IMR-90 (cell line): Measurements from ENCODE around the gene SEBOX. TPM values are rescaled to one million over a fixed set of nuclear protein-coding genes. Genes with fewer than 3 reads are reported as not detected.

Source experiments
- ATAC-seq: fragments of 200-7000 bp; cut with Tn5 transposase; 2 replicates; pipeline ENCODE4 v1.9.1; 2020; ENCODE audit warnings: low read depth, mild to moderate bottlenecking, moderate library complexity
- BruUV-seq: library from RNA; stranded (reverse); fragments of 400-500 nt; replicated peaks from 2 replicates; lab custom pipeline; 2021; lab: Mats Ljungman, UMichigan
- CTCF ChIA-PET: fragments of 300-600 bp; formaldehyde crosslinking; extraction: SDS; loops from one replicate; lab custom pipeline; 2021; ENCODE audit warnings: antibody characterized with exemption; lab: Yijun Ruan, JAX
- POLR2A ChIA-PET: fragments of 300-600 bp; sonication (Branson Sonifier 250); formaldehyde crosslinking; loops from one replicate; lab custom pipeline; 2022; ENCODE audit warnings: antibody characterized with exemption; ENCODE audit not compliant: unreplicated experiment; lab: Charles Lee
- DNase-seq: peaks from one replicate; pipeline ENCODE4 v3.0.0; 2013
- H2AFZ ChIP-seq: replicated peaks from 2 replicates; pipeline ENCODE3; 2013; ENCODE audit warnings: low read length, mild to moderate bottlenecking; ENCODE audit not compliant: poor library complexity
- H2AK5ac ChIP-seq: 2 replicates; pipeline ENCODE4 v1.6.1; 2013; ENCODE audit warnings: low read depth, low read length, inconsistent platforms
- H2AK9ac ChIP-seq: replicated peaks from 2 replicates; pipeline ENCODE3; 2013; ENCODE audit warnings: mild to moderate bottlenecking, low read depth, low read length, moderate library complexity; ENCODE audit not compliant: poor library complexity
- H2BK120ac ChIP-seq: 2 replicates; pipeline ENCODE4 v1.6.1; 2013; ENCODE audit warnings: low read depth, low read length, inconsistent platforms
- H2BK15ac ChIP-seq: 3 replicates; pipeline ENCODE4 v1.6.1; 2013; ENCODE audit warnings: low read depth, low read length, inconsistent platforms
- H2BK20ac ChIP-seq: 2 replicates; pipeline ENCODE4 v1.6.1; 2013; ENCODE audit warnings: low read depth, mild to moderate bottlenecking, inconsistent platforms, low read length, moderate library complexity
- H2BK5ac ChIP-seq: 2 replicates; pipeline ENCODE4 v1.6.1; 2013; ENCODE audit warnings: mild to moderate bottlenecking, low read depth, low read length, inconsistent platforms; ENCODE audit not compliant: poor library complexity, severe bottlenecking
- H3K14ac ChIP-seq: replicated peaks from 2 replicates; pipeline ENCODE4 v1.6.1; 2013; ENCODE audit warnings: low read depth, low read length, inconsistent platforms
- H3K18ac ChIP-seq: 2 replicates; pipeline ENCODE4 v1.6.1; 2013; ENCODE audit warnings: low read depth, low read length, control low read depth
- H3K23ac ChIP-seq: 2 replicates; pipeline ENCODE4 v1.6.1; 2013; ENCODE audit warnings: low read depth, low read length, inconsistent platforms
- H3K27ac ChIP-seq: 2 replicates; pipeline ENCODE4 v1.5.1; 2013; ENCODE audit warnings: mild to moderate bottlenecking, control low read depth, low read length; ENCODE audit not compliant: insufficient read depth
- H3K27me3 ChIP-seq: 2 replicates; pipeline ENCODE4 v1.6.1; 2013; ENCODE audit warnings: low read length; ENCODE audit not compliant: control insufficient read depth, insufficient read depth
- H3K36me3 ChIP-seq: 2 replicates; pipeline ENCODE4 v1.6.1; 2013; ENCODE audit warnings: low read length, mixed read lengths; ENCODE audit not compliant: control insufficient read depth, insufficient read depth
- H3K4ac ChIP-seq: 2 replicates; pipeline ENCODE4 v1.6.1; 2013; ENCODE audit warnings: low read depth, low read length, inconsistent platforms
- H3K4me1 ChIP-seq: 2 replicates; pipeline ENCODE4 v1.6.1; 2013; ENCODE audit warnings: low read length, mixed read lengths; ENCODE audit not compliant: control insufficient read depth, insufficient read depth
- H3K4me2 ChIP-seq: 2 replicates; pipeline ENCODE4 v1.6.1; 2013; ENCODE audit warnings: low read depth, mild to moderate bottlenecking, control low read depth, low read length, moderate library complexity
- H3K4me3 ChIP-seq: 2 replicates; pipeline ENCODE4 v1.5.1; 2013; ENCODE audit warnings: low read depth, mild to moderate bottlenecking, control low read depth, low read length, moderate library complexity; ENCODE audit not compliant: insufficient read depth
- H3K56ac ChIP-seq: 2 replicates; pipeline ENCODE4 v1.6.1; 2013; ENCODE audit warnings: low read length, inconsistent platforms; ENCODE audit not compliant: insufficient read depth; ENCODE audit errors: extremely low read depth
- H3K79me1 ChIP-seq, 2 experiments: 2 replicates each; pipeline ENCODE4 v1.6.1; 2013; ENCODE audit warnings: low read length in 2 of 2, inconsistent platforms in 1 of 2, low read depth in 1 of 2
- H3K9ac ChIP-seq: 2 replicates; pipeline ENCODE4 v1.6.1; 2013; ENCODE audit warnings: low read depth, low read length, control low read depth
- H3K9me1 ChIP-seq: 2 replicates; pipeline ENCODE4 v1.6.1; 2013; ENCODE audit warnings: low read length, inconsistent platforms; ENCODE audit not compliant: insufficient read depth
- H3K9me3 ChIP-seq: 2 replicates; pipeline ENCODE4 v1.6.1; 2013; ENCODE audit warnings: low read length; ENCODE audit not compliant: control insufficient read depth, insufficient read depth
- H4K20me1 ChIP-seq: 2 replicates; pipeline ENCODE4 v1.6.1; 2013; ENCODE audit warnings: low read length, inconsistent platforms; ENCODE audit not compliant: insufficient read depth
- H4K5ac ChIP-seq: 2 replicates; pipeline ENCODE4 v1.6.1; 2013; ENCODE audit warnings: mild to moderate bottlenecking, low read depth, low read length, control low read depth
- H4K8ac ChIP-seq, 2 experiments: 2 replicates each; pipeline ENCODE4 v1.6.1; 2013; ENCODE audit warnings: low read depth in 2 of 2, low read length in 2 of 2, control low read depth in 1 of 2, inconsistent platforms in 1 of 2
- H4K91ac ChIP-seq: 2 replicates; pipeline ENCODE4 v1.6.1; 2013; ENCODE audit warnings: low read depth, low read length, inconsistent platforms; ENCODE audit not compliant: insufficient read depth
- BHLHE40 ChIP-seq: fragments of 150-350 bp; IDR thresholded peaks from 2 replicates; pipeline ENCODE4 v1.6.1; 2016; ENCODE audit warnings: mild to moderate bottlenecking, low read depth, low read length
- CTCF ChIP-seq: conservative IDR thresholded peaks from 2 replicates; pipeline ENCODE4 v1.5.1; 2012; ENCODE audit warnings: mild to moderate bottlenecking, low read depth, low read length, improper control_type of control experiment
- FOS ChIP-seq: fragments of 150-350 bp; IDR thresholded peaks from 2 replicates; pipeline ENCODE4 v1.6.1; 2016; ENCODE audit warnings: low read depth, low read length
- MXI1 ChIP-seq: IDR thresholded peaks from 2 replicates; pipeline ENCODE4 v1.6.1; 2012; ENCODE audit warnings: low read depth, mild to moderate bottlenecking, low read length, moderate library complexity, borderline replicate concordance
- POLR2A ChIP-seq: IDR thresholded peaks from 2 replicates; pipeline ENCODE4 v1.6.1; 2012; ENCODE audit warnings: mild to moderate bottlenecking, low read depth, low read length
- RAD21 ChIP-seq: IDR thresholded peaks from 2 replicates; pipeline ENCODE4 v1.6.1; 2012; ENCODE audit warnings: low read length, improper control_type of control experiment
- RCOR1 ChIP-seq: IDR thresholded peaks from 2 replicates; pipeline ENCODE4 v1.6.1; 2012; ENCODE audit warnings: mild to moderate bottlenecking, low read length, improper control_type of control experiment; ENCODE audit not compliant: insufficient replicate concordance
- RFX5 ChIP-seq: IDR thresholded peaks from 2 replicates; pipeline ENCODE4 v1.8.0; 2012; ENCODE audit warnings: low read depth, mild to moderate bottlenecking, low read length, moderate library complexity
- SMC3 ChIP-seq: fragments of 150-350 bp; IDR thresholded peaks from 2 replicates; pipeline ENCODE4 v1.6.1; 2016; ENCODE audit warnings: low read depth, mild to moderate bottlenecking, antibody characterized with exemption, low read length, moderate library complexity
- USF2 ChIP-seq: fragments of 150-350 bp; IDR thresholded peaks from 2 replicates; pipeline ENCODE4 v1.6.1; 2017; ENCODE audit warnings: mild to moderate bottlenecking, antibody characterized with exemption, low read length, low read depth
- WGBS, 2 experiments: methylation state at CpG; one replicate each; pipeline versions ENCODE4 v1.1.5 to v1.1.7; 2013; ENCODE audit warnings: missing lambda C conversion rate in 2 of 2; ENCODE audit not compliant: insufficient read length in 1 of 2; ENCODE audit errors: extremely low coverage in 2 of 2; 5-methylcytosine and 5-hydroxymethylcytosine counted together
- dilution Hi-C: fragments of 300-500 bp; cut with HindIII; formaldehyde crosslinking; loops from one replicate; pipeline ENCODE4 v1.14.3; 2018; ENCODE audit warnings: low sequenced_read_pairs; ENCODE audit not compliant: unreplicated experiment
- in situ Hi-C: fragments of 300-500 bp; cut with MboI; formaldehyde crosslinking; loops from 3 replicates; pipeline ENCODE4 v1.14.3; 2019; ENCODE audit warnings: low sequenced_read_pairs, inconsistent platforms, mixed read lengths
- intact Hi-C: fragments of 100-400 bp; cut with micrococcal nuclease; formaldehyde crosslinking; loops from 2 replicates; pipeline ENCODE4 v1.10.0; 2022
- polyA plus RNA-seq, 3 experiments: library from polyadenylated mRNA; depleted of rRNA; stranded (reverse); fragments of >200 nt; gene quantifications; 2 replicates each; pipeline ENCODE4 v1.2.3, GENCODE V29; 2012; ENCODE audit warnings: low replicate concordance in 1 of 3
- total RNA-seq: library from RNA; depleted of rRNA; stranded (reverse); fragments of >200 nt; gene quantifications from 2 replicates; pipeline ENCODE4 v1.2.3, GENCODE V29; 2012

SEBOX gene
- total and polyA plus RNA-seq, 2 of the 4 experiments (the other 2 are of a cell fraction): not detected

GRCh38 chr17:28327709-28328108 is 37.3 kb downstream of the SEBOX start:
- H3K9me1 ChIP-seq: no peaks in the 10 kb centered on the region
- no peak overlapping the region for H2AFZ ChIP-seq
- POLR2A ChIA-PET: no interaction called here
- H3K18ac ChIP-seq: no peak overlapping the region
- WGBS, 2 experiments: no CpG with 5 or more reads among the region's 3 CpGs
- in situ Hi-C loops: loop anchor here (10.0 to 25.0 kb wide), 2 partner anchors 283 to 790 kb away; partner anchors contain the start of gene NLK
- no peak overlapping the region for H4K91ac ChIP-seq
- H3K14ac ChIP-seq: no peak overlapping the region
- H3K27me3 ChIP-seq: no peaks in the 10 kb centered on the region
- BruUV-seq: no TSS peak
- H2BK5ac ChIP-seq: no peak overlapping the region
- peaks cover 25 to 42% of the 10 kb centered on the region in 2 experiments for H3K79me1 ChIP-seq
- 0 out of 2 replicates have a peak, but pooled peaks have one; percentile 13 for TF ChIP-seq SMC3
- peak; percentile 23; the same call in 1 of the 2 replicates for TF ChIP-seq CTCF
- TF ChIP-seq RAD21: 0 out of 2 replicates have a peak, but pooled peaks have one; percentile 26
- TF ChIP-seq RFX5: no peak
- TF ChIP-seq POLR2A: no peak
- TF ChIP-seq RCOR1: no peak
- TF ChIP-seq FOS: no peak
- TF ChIP-seq MXI1: no peak
- no peak for TF ChIP-seq BHLHE40
- TF ChIP-seq USF2: no peak
- H3K56ac ChIP-seq: no peak overlapping the region
- H2AK9ac ChIP-seq: no peak overlapping the region
- no peak overlapping the region for H2AK5ac ChIP-seq
- DNase-seq (peak; percentile 37), ATAC-seq (peak; percentile 62)
- H3K9ac ChIP-seq: no peak overlapping the region
- H3K36me3 ChIP-seq: peaks cover 32% of the 10 kb centered on the region
- peaks cover 2% of the 10 kb centered on the region; the same call in 1 of the 2 replicates for H4K20me1 ChIP-seq
- dilution Hi-C loops: no loop called here
- no peak overlapping the region for H2BK20ac ChIP-seq
- CTCF ChIA-PET: no interaction called here
- no peak overlapping the region for H4K5ac ChIP-seq
- H3K4me2 ChIP-seq: no peak overlapping the region
- H3K27ac ChIP-seq: no peak overlapping the region
- intact Hi-C loops: loop anchor here (10.0 kb wide), 1 partner anchor 523 kb away; the partner anchor contains the start of gene NOS2
- H2BK120ac ChIP-seq: no peak overlapping the region
- H3K4me3 ChIP-seq: no peak overlapping the region
- no peak overlapping the region for H4K8ac ChIP-seq
- peaks cover 6% of the 10 kb centered on the region; the same call in 1 of the 2 replicates for H3K4me1 ChIP-seq
- no peak overlapping the region for H2BK15ac ChIP-seq
- no peaks in the 10 kb centered on the region for H3K9me3 ChIP-seq
- H3K23ac ChIP-seq: no peak overlapping the region
- no peak overlapping the region for H3K4ac ChIP-seq
